ENCODE data around the gene CDK10.

DNA sequence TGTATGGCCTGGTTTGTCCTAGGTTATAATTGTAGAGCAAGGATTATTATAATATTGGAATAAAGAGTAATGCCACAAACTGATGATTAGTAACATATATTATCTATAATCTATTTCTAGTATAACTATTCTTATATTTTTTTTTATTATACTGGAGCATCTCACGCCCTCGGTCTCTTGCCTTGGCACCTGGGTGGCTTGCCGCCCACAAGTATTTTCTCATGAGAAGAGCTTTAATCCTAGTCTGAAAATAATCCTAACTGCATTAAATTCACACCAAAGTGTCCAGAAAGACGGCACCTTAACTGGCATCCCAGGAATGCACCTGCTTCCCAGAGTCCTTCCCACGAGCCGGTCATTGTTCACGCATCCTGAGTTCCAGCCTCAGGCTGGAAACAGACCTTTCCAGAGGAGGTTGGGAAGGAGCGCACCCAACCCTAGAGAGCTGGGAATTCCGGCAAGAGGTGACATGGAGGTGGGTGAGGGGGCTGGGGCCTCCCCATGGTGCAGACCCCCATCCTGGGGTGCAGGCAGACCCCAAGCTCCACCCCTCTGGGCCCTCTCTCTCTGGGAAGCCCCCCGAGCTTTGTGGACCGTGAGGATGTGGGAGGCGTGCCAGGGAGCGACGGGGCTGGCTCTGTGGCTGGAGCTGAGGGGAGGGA is 44.9 kb upstream of the CDK10 start:
- TF ChIP-seq, protein P1, sequence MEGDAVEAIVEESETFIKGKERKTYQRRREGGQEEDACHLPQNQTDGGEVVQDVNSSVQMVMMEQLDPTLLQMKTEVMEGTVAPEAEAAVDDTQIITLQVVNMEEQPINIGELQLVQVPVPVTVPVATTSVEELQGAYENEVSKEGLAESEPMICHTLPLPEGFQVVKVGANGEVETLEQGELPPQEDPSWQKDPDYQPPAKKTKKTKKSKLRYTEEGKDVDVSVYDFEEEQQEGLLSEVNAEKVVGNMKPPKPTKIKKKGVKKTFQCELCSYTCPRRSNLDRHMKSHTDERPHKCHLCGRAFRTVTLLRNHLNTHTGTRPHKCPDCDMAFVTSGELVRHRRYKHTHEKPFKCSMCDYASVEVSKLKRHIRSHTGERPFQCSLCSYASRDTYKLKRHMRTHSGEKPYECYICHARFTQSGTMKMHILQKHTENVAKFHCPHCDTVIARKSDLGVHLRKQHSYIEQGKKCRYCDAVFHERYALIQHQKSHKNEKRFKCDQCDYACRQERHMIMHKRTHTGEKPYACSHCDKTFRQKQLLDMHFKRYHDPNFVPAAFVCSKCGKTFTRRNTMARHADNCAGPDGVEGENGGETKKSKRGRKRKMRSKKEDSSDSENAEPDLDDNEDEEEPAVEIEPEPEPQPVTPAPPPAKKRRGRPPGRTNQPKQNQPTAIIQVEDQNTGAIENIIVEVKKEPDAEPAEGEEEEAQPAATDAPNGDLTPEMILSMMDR (IDR thresholded peaks at IDR 0.05) = no peak
- TF ChIP-seq POLR2A (IDR thresholded peaks at IDR 0.05) = no peak
- TF ChIP-seq POLR2AphosphoS5 (IDR thresholded peaks at IDR 0.05; ENCODE audit: insufficient read depth in 1 of 2, low read depth in 1 of 2) = no peak
